Neural crest cell (in vitro differentiated cells): ENCODE data around the gene CIPC. TPM values are rescaled to one million over a fixed set of nuclear protein-coding genes. Genes with fewer than 3 reads are reported as not detected.
A peak's percentile ranks its signal among the peaks of the same experiment; 100 is the strongest.

Experiments used
- DNase-seq: peaks from one replicate; pipeline ENCODE4 v3.0.0; 2021; ENCODE audit warnings: low read depth, mixed read lengths, low spot score
- H3K27ac Mint-ChIP-seq: one replicate; pipeline ENCODE4 v1.8.0; 2021; ENCODE audit warnings: mild to moderate bottlenecking, mixed read lengths; ENCODE audit not compliant: unreplicated experiment
- H3K27me3 Mint-ChIP-seq: 2 replicates; pipeline ENCODE4 v1.8.0; 2021; ENCODE audit warnings: low read depth, mild to moderate bottlenecking, mixed read lengths
- H3K36me3 Mint-ChIP-seq: 2 replicates; pipeline ENCODE4 v1.8.0; 2021; ENCODE audit warnings: low read depth, mild to moderate bottlenecking, mixed read lengths
- H3K4me1 Mint-ChIP-seq: 2 replicates; pipeline ENCODE4 v1.8.0; 2021; ENCODE audit warnings: mixed read lengths
- H3K4me3 Mint-ChIP-seq: one replicate; pipeline ENCODE4 v1.8.0; 2021; ENCODE audit warnings: mild to moderate bottlenecking, mixed read lengths
- H3K9me3 Mint-ChIP-seq: 2 replicates; pipeline ENCODE4 v1.8.0; 2021; ENCODE audit warnings: mixed read lengths
- total RNA-seq: library from RNA; stranded (reverse); gene quantifications from 2 replicates; pipeline ENCODE4 v1.2.1, GENCODE V29; 2021
- TF ChIP-seq, protein P1 (sequence below): fragments of 200-600 bp; sonication (generic); conservative IDR thresholded peaks from 2 replicates; pipeline ENCODE4 v1.5.0; 2021; ENCODE audit warnings: antibody characterized with exemption, mild to moderate bottlenecking

CIPC gene
- total RNA-seq, 1 donor from 2014 or later, result 28.7 TPM

DNA sequence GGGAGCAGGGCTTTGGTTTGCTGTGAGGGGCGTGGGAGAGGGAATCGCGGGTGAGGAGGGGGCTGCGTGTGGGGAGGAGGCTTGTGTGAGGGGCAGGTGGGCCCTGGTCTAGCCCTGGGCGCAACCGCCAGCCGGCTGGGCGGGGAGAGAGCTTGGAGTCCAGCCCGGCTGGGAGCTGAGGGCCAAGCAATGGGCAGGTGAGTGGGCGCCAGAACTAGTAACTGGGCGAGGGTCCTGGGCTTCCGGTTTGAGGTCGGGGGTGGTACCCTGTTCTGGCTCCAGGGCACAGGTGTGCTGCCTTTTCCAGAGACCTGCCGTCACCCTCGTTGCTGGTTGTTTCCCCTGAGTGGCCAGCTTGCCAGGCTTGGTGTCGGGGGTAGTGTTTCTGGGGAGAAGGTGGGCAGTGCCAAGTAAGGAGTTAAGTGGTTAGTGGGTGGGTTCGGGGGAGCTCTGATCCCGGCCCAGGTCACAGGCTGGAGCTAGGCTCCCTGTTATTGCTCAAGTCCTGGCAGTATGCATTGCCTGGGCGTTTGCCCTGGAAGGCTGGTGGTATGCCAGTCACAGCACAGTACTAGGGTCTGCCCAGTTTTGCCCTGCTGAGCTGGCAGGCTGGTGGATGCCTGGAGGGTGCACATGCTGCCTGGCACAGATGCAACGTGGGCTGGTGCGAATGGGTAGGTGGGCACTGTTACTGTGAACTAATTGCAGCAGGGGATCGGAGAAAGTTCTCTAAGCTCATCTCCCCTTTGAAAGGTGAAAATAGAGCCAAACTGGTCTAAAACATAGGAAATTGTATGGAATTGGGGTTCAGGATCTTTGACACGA, 683 bp downstream of the CIPC start:
- H3K36me3 Mint-ChIP-seq, result no peaks in the 10 kb centered on the region

DNA sequence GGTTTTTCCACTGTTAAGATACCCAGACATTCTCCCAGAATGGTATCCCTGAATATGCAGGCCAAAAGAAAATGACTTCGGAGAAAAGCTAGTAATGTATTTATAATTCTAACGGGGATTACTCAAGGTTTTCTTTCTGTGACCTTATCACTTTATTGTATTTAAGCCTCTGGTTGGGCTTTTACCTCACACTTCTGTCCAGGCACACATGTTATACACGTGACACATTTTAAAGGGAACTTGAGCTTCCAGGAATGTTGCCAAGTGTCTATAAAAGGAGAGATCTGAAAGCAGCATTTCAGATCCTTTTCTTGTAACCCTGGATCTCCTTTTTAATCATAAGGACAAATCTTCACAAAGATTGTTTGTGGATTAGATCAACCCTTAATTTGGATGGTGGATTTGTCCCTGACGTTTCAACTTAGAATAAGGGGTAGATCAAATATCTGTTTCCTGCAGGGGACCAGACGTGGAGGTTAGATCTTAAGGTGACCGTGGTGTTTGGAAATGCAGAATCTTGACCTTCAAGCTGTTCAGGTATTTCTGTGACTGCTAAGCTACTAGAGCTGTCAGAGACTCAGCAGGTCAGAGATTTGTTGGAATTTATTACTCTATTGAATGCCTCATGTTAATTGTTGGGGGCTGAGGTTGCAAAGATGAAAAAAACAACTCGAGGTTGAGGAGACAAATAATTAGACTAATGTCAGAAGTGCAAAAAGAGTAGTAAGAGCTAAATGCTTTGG, 1.5 kb downstream of the CIPC start:
- no peak for DNase-seq
- TF ChIP-seq, protein P1, sequence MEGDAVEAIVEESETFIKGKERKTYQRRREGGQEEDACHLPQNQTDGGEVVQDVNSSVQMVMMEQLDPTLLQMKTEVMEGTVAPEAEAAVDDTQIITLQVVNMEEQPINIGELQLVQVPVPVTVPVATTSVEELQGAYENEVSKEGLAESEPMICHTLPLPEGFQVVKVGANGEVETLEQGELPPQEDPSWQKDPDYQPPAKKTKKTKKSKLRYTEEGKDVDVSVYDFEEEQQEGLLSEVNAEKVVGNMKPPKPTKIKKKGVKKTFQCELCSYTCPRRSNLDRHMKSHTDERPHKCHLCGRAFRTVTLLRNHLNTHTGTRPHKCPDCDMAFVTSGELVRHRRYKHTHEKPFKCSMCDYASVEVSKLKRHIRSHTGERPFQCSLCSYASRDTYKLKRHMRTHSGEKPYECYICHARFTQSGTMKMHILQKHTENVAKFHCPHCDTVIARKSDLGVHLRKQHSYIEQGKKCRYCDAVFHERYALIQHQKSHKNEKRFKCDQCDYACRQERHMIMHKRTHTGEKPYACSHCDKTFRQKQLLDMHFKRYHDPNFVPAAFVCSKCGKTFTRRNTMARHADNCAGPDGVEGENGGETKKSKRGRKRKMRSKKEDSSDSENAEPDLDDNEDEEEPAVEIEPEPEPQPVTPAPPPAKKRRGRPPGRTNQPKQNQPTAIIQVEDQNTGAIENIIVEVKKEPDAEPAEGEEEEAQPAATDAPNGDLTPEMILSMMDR, result no peak
- peaks cover 80% of the 10 kb centered on the region for H3K4me1 Mint-ChIP-seq
- peak overlapping the region; percentile 84 for H3K4me3 Mint-ChIP-seq
- no peaks in the 10 kb centered on the region for H3K36me3 Mint-ChIP-seq
- H3K9me3 Mint-ChIP-seq, result no peaks in the 10 kb centered on the region
- no peak overlapping the region for H3K27ac Mint-ChIP-seq
- no peaks in the 10 kb centered on the region for H3K27me3 Mint-ChIP-seq

More for the DNA sequence above, 683 bp downstream of the CIPC start:
- H3K4me1 Mint-ChIP-seq, result peaks cover 73% of the 10 kb centered on the region
- H3K27me3 Mint-ChIP-seq, result no peaks in the 10 kb centered on the region
- peak overlapping the region; percentile 88 for H3K27ac Mint-ChIP-seq
- DNase-seq, result no peak
- TF ChIP-seq, protein P1, result no peak
- H3K4me3 Mint-ChIP-seq, result peak overlapping the region; percentile 84
- no peaks in the 10 kb centered on the region for H3K9me3 Mint-ChIP-seq

DNA sequence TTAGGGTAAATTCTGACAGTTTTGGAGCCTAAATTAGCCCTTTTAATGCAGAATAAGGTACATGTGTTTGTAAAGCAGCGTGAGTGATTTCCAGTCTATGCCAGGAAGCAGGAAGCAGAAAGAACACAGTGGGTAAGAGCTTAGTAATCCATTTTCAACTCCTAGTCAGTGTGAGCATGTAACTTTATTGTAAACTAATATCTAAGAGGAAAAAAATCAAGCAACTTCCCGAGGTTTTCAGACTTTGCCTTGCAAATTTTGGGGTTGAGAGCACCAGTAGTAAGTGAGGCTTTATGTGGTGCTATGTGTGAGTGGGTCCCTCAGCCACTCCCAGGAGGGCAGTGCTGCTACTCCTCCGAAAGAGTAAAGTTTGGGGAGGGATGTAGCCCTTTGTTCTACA, 2.9 kb downstream of the CIPC start:
- TF ChIP-seq, protein P1, result no peak
- Mint-ChIP-seq H3K9me3 (no peaks in the 10 kb centered on the region), H3K36me3 (no peaks in the 10 kb centered on the region), H3K27me3 (no peaks in the 10 kb centered on the region), H3K27ac (no peak overlapping the region), H3K4me3 (peak overlapping the region; percentile 63), H3K4me1 (peaks cover 89% of the 10 kb centered on the region)
- no peak for DNase-seq

DNA sequence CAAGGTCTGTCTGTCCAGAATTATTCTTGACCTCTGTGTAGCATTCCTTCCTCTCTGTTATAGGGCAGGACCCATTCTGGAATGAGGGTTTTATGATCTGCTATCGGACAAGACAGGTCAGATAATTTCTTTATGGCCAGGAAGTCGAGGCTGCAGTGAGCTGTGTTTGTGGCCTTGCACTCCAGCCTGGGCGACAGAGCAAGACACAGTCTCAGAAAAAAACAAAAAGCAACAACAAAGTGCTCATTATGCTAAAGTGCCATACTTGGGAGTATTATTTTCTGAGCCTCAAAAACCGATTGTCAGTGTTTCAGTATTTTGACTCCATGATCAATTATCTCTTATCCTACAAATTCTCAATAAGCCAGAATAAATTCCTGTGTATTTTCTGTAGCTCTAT, 4.1 kb downstream of the CIPC start:
- TF ChIP-seq, protein P1, result no peak
- peak overlapping the region; percentile 47 for H3K4me3 Mint-ChIP-seq
- H3K4me1 Mint-ChIP-seq, result peaks cover 88% of the 10 kb centered on the region
- H3K9me3 Mint-ChIP-seq, result no peaks in the 10 kb centered on the region
- no peak for DNase-seq
- no peaks in the 10 kb centered on the region for H3K27me3 Mint-ChIP-seq
- peak overlapping the region; percentile 83 for H3K27ac Mint-ChIP-seq
- H3K36me3 Mint-ChIP-seq, result peaks cover 3% of the 10 kb centered on the region

DNA sequence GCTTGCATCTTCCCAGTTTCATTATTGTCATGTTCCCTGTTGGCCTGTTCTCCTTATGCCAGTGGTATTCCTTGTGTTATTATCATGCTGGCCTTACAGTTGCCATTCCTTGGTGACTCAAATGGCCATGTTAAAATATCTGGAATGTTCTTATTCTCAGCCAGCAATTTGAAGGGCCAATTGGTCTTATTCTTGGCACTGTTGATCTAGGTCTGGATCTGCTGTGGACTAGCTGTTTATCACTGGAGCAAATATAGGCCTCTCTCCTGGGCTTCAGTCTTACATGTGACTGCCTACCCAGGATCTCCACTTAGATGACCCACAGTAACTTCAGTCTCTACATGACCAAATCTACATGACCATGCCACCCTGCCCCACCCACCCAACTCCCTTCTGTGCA, 5.4 kb downstream of the CIPC start:
- Mint-ChIP-seq H3K4me3 (no peak overlapping the region), H3K27me3 (no peaks in the 10 kb centered on the region), H3K36me3 (peaks cover 9% of the 10 kb centered on the region), H3K9me3 (no peaks in the 10 kb centered on the region), H3K4me1 (peaks cover 87% of the 10 kb centered on the region), H3K27ac (no peak overlapping the region)
- DNase-seq, result no peak
- TF ChIP-seq, protein P1, result no peak
